ENCODE data around the gene MMP28. TPM values are rescaled to one million over a fixed set of nuclear protein-coding genes. Genes with fewer than 3 reads are reported as not detected.

Gene MMP28
- total RNA-seq, 4 donors from 2014 or later: 75.5 to 150 (median 116) TPM

- no peak for DNase-seq (ENCODE audit: extremely low spot score)
- no peaks in the 10 kb centered on the region for H3K36me3 ChIP-seq
- WGBS: 71% methylated on average over 7 of the region's 7 CpGs
- peaks cover 7 to 20% (median 17%) of the 10 kb centered on the region in 4 donors for H3K4me1 ChIP-seq
- H3K27me3 ChIP-seq: peaks cover 3 to 78% (median 28%) of the 10 kb centered on the region in 4 donors
- intact Hi-C loops (cut with DNase I): no loop called here
- H3K4me3 ChIP-seq: no peak overlapping the region
- no peak overlapping the region for H3K27ac ChIP-seq (replicated peaks in 1 of 4)
- no peaks in the 10 kb centered on the region for H3K9me3 ChIP-seq
- TF ChIP-seq CTCF (IDR thresholded peaks at IDR 0.05) (no peak), POLR2A (IDR thresholded peaks at IDR 0.05; ENCODE audit: low read depth) (no peak), POLR2AphosphoS5 (IDR thresholded peaks at IDR 0.05) (no peak), EP300 (IDR thresholded peaks at IDR 0.05) (no peak)
Measured at GRCh38 chr17:35742496-35742895, 52.9 kb downstream of the MMP28 start.

GRCh38 chr17:35740997-35741931, 54.2 kb downstream of the MMP28 start:
- intact Hi-C loops (cut with DNase I): no loop called here
- TF ChIP-seq EP300 (IDR thresholded peaks at IDR 0.05) (no peak), CTCF (IDR thresholded peaks at IDR 0.05) (peak in 1 of 3 experiments; percentile 5)
- Histone ChIP-seq H3K4me1 (peaks cover 7 to 13% (median 12%) of the 10 kb centered on the region in 4 donors), H3K27me3 (peaks cover 3 to 67% (median 28%) of the 10 kb centered on the region in 4 donors), H3K4me3 (peak overlapping the region; percentile 19 to 34 (median 25)), H3K27ac (replicated peaks in 1 of 4) (no peak overlapping the region), H3K9me3 (no peaks in the 10 kb centered on the region), H3K36me3 (no peaks in the 10 kb centered on the region)
- 15% methylated on average over 40 of the region's 73 CpGs for WGBS
- DNase-seq (ENCODE audit: extremely low spot score): no peak

GRCh38 chr17:35740216-35740615, 55.2 kb downstream of the MMP28 start:
- WGBS: 100% methylated on average over 1 of the region's 7 CpGs
- no peak overlapping the region for H3K4me3 ChIP-seq
- H3K27me3 ChIP-seq: peaks cover 3 to 57% (median 28%) of the 10 kb centered on the region in 4 donors
- H3K4me1 ChIP-seq: peaks cover 7 to 16% (median 12%) of the 10 kb centered on the region in 4 donors
- no peaks in the 10 kb centered on the region for H3K36me3 ChIP-seq
- no peak for TF ChIP-seq POLR2AphosphoS5 (IDR thresholded peaks at IDR 0.05)
- TF ChIP-seq CTCF (IDR thresholded peaks at IDR 0.05): no peak
- no peak for TF ChIP-seq EP300 (IDR thresholded peaks at IDR 0.05)
- TF ChIP-seq POLR2A (IDR thresholded peaks at IDR 0.05; ENCODE audit: low read depth): no peak
- DNase-seq (ENCODE audit: extremely low spot score): no peak
- H3K9me3 ChIP-seq: no peaks in the 10 kb centered on the region
- no peak overlapping the region for H3K27ac ChIP-seq (replicated peaks in 1 of 4)
- intact Hi-C loops (cut with DNase I): no loop called here

- Histone ChIP-seq H3K27ac (replicated peaks in 1 of 4) (no peak overlapping the region), H3K36me3 (no peaks in the 10 kb centered on the region), H3K27me3 (peaks cover 3 to 41% (median 21%) of the 10 kb centered on the region in 4 donors), H3K4me3 (no peak overlapping the region), H3K9me3 (no peaks in the 10 kb centered on the region), H3K4me1 (peaks cover 7 to 17% (median 12%) of the 10 kb centered on the region in 4 donors)
- no peak for DNase-seq (ENCODE audit: extremely low spot score)
- 91% methylated on average over 5 of the region's 5 CpGs for WGBS
- TF ChIP-seq EP300 (IDR thresholded peaks at IDR 0.05): no peak
- TF ChIP-seq CTCF (IDR thresholded peaks at IDR 0.05): no peak
- no peak for TF ChIP-seq POLR2AphosphoS5 (IDR thresholded peaks at IDR 0.05)
- TF ChIP-seq POLR2A (IDR thresholded peaks at IDR 0.05; ENCODE audit: low read depth): no peak
- intact Hi-C loops (cut with DNase I): no loop called here
Measured at GRCh38 chr17:35738519-35739133, 56.8 kb downstream of the MMP28 start.
